ENCODE data around the gene SPSB1. TPM values are rescaled to one million over a fixed set of nuclear protein-coding genes. Genes with fewer than 3 reads are reported as not detected.

Gene SPSB1
- total RNA-seq, 4 donors from 2014 or later: 12.3 to 29.6 (median 20.7) TPM

- Histone ChIP-seq H3K4me3 (no peak overlapping the region), H3K27ac (peak overlapping the region in 1 of 2 donors; percentile 30), H3K36me3 (no peaks in the 10 kb centered on the region), H3K4me1 (peaks cover 5 to 9% of the 10 kb centered on the region in 2 donors), H3K9me3 (no peaks in the 10 kb centered on the region), H3K27me3 (no peaks in the 10 kb centered on the region)
- intact Hi-C loops (cut with DNase I; ENCODE audit: low total_unique reads): no loop called here
- no peak for DNase-seq
- TF ChIP-seq CTCF (IDR thresholded peaks at IDR 0.05) (no peak), POLR2A (IDR thresholded peaks at IDR 0.05) (no peak)
Observed at GRCh38 chr1:9366298-9366697, 73.6 kb downstream of the SPSB1 start.

GRCh38 chr1:9366943-9367780 lies 74.5 kb downstream of the SPSB1 start:
- Histone ChIP-seq H3K36me3 (no peaks in the 10 kb centered on the region), H3K27me3 (no peaks in the 10 kb centered on the region), H3K4me3 (no peak overlapping the region), H3K4me1 (peaks cover 5% of the 10 kb centered on the region in 2 donors), H3K27ac (no peak overlapping the region), H3K9me3 (no peaks in the 10 kb centered on the region)
- DNase-seq: no peak
- TF ChIP-seq POLR2A (IDR thresholded peaks at IDR 0.05) (no peak), CTCF (IDR thresholded peaks at IDR 0.05) (no peak)
- intact Hi-C loops (cut with DNase I; ENCODE audit: low total_unique reads): no loop called here

GRCh38 chr1:9367806-9368205 lies 75.1 kb downstream of the SPSB1 start:
- Histone ChIP-seq H3K4me3 (no peak overlapping the region), H3K4me1 (peaks cover 5 to 9% of the 10 kb centered on the region in 2 donors), H3K36me3 (no peaks in the 10 kb centered on the region), H3K27ac (peak overlapping the region in 1 of 2 donors; percentile 2), H3K9me3 (no peaks in the 10 kb centered on the region), H3K27me3 (no peaks in the 10 kb centered on the region)
- DNase-seq: no peak
- intact Hi-C loops (cut with DNase I; ENCODE audit: low total_unique reads): no loop called here
- TF ChIP-seq CTCF (IDR thresholded peaks at IDR 0.05) (no peak), POLR2A (IDR thresholded peaks at IDR 0.05) (no peak)

GRCh38 chr1:9368356-9368755 lies 75.7 kb downstream of the SPSB1 start:
- TF ChIP-seq POLR2A (IDR thresholded peaks at IDR 0.05) (no peak), CTCF (IDR thresholded peaks at IDR 0.05) (no peak)
- Histone ChIP-seq H3K27ac (peak overlapping the region; percentile 1 to 2), H3K9me3 (no peaks in the 10 kb centered on the region), H3K4me3 (no peak overlapping the region), H3K4me1 (peaks cover 5 to 13% of the 10 kb centered on the region in 2 donors), H3K36me3 (no peaks in the 10 kb centered on the region), H3K27me3 (no peaks in the 10 kb centered on the region)
- DNase-seq: no peak
- intact Hi-C loops (cut with DNase I; ENCODE audit: low total_unique reads): no loop called here

GRCh38 chr1:9369964-9370788 lies 77.5 kb downstream of the SPSB1 start:
- Histone ChIP-seq H3K36me3 (no peaks in the 10 kb centered on the region), H3K9me3 (no peaks in the 10 kb centered on the region), H3K4me1 (peaks cover 6 to 15% of the 10 kb centered on the region in 2 donors), H3K27ac (peak overlapping the region; percentile 94 to 95), H3K4me3 (no peak overlapping the region), H3K27me3 (no peaks in the 10 kb centered on the region)
- TF ChIP-seq POLR2A (IDR thresholded peaks at IDR 0.05) (no peak), CTCF (IDR thresholded peaks at IDR 0.05) (no peak)
- intact Hi-C loops (cut with DNase I; ENCODE audit: low total_unique reads): no loop called here
- no peak for DNase-seq

All from uterus (tissue), 4 donors.